Neutrophil (primary cell): Measurements from ENCODE around the gene PRR35.

Source experiments
- H3K27ac ChIP-seq: fragments of 200-600 bp; sonication (generic); 2 replicates; pipeline ENCODE4 v1.5.1; 2016; ENCODE audit warnings: mild to moderate bottlenecking, moderate library complexity
- H3K27me3 ChIP-seq: fragments of 200-600 bp; sonication (generic); 2 replicates; pipeline ENCODE4 v1.6.0; 2016; ENCODE audit warnings: mild to moderate bottlenecking
- H3K36me3 ChIP-seq: fragments of 200-600 bp; sonication (generic); 2 replicates; pipeline ENCODE4 v1.5.1; 2017
- H3K4me1 ChIP-seq, 2 experiments: fragments of 200-600 bp in 1 of 2; sonication (generic) in 1 of 2; 1 replicate in 1 of 2; 2 replicates in 1 of 2; pipeline versions ENCODE4 v1.5.1 to v1.6.1; 2013 to 2016; ENCODE audit warnings: low read depth in 1 of 2, low read length in 1 of 2, mild to moderate bottlenecking in 1 of 2, moderate library complexity in 1 of 2; ENCODE audit not compliant: control insufficient read depth in 1 of 2, insufficient read depth in 1 of 2
- H3K4me3 ChIP-seq, 2 experiments: fragments of 200-600 bp in 1 of 2; sonication (generic) in 1 of 2; 1 replicate in 1 of 2; 2 replicates in 1 of 2; pipeline ENCODE4 v1.5.1; 2013 to 2016; ENCODE audit warnings: low read depth in 1 of 2, low read length in 1 of 2, mild to moderate bottlenecking in 1 of 2, moderate library complexity in 1 of 2
- H3K9me3 ChIP-seq: fragments of 200-600 bp; sonication (generic); 2 replicates; pipeline ENCODE4 v1.5.1; 2016
- CTCF ChIP-seq: fragments of 200-600 bp; sonication (generic); IDR thresholded peaks from 2 replicates; pipeline ENCODE4 v1.5.1; 2016; ENCODE audit warnings: antibody characterized with exemption

Gene PRR35

GRCh38 chr16:590188-590814 lies 30.1 kb downstream of the PRR35 start:
- H3K4me3 ChIP-seq: peak overlapping the region; percentile 72 to 73
- H3K27me3 ChIP-seq: peaks cover 10% of the 10 kb centered on the region
- no peak for TF ChIP-seq CTCF
- peak overlapping the region; percentile 96 for H3K27ac ChIP-seq
- peaks cover 63 to 66% of the 10 kb centered on the region in 2 experiments for H3K4me1 ChIP-seq
- H3K9me3 ChIP-seq: no peaks in the 10 kb centered on the region
- no peaks in the 10 kb centered on the region for H3K36me3 ChIP-seq

GRCh38 chr16:590815-591200 lies 30.6 kb downstream of the PRR35 start:
- Histone ChIP-seq H3K4me1 (peaks cover 66 to 71% of the 10 kb centered on the region in 2 experiments), H3K4me3 (peak overlapping the region; percentile 72 to 73), H3K9me3 (no peaks in the 10 kb centered on the region), H3K27me3 (peaks cover 5% of the 10 kb centered on the region), H3K27ac (peak overlapping the region; percentile 96), H3K36me3 (no peaks in the 10 kb centered on the region)
- no peak for TF ChIP-seq CTCF

- H3K36me3 ChIP-seq: no peaks in the 10 kb centered on the region
- H3K4me1 ChIP-seq: peaks cover 71 to 75% of the 10 kb centered on the region in 2 experiments
- TF ChIP-seq CTCF: no peak
- H3K4me3 ChIP-seq: peak overlapping the region; percentile 72 to 73
- H3K27ac ChIP-seq: peak overlapping the region; percentile 96
- H3K27me3 ChIP-seq: peaks cover 1% of the 10 kb centered on the region
- no peaks in the 10 kb centered on the region for H3K9me3 ChIP-seq
Measured at GRCh38 chr16:591231-591630, 31.0 kb downstream of the PRR35 start.

GRCh38 chr16:591892-592517 lies 31.8 kb downstream of the PRR35 start:
- peak overlapping the region; percentile 58 to 62 for H3K4me3 ChIP-seq
- H3K27me3 ChIP-seq: no peaks in the 10 kb centered on the region
- no peaks in the 10 kb centered on the region for H3K36me3 ChIP-seq
- no peak for TF ChIP-seq CTCF
- no peaks in the 10 kb centered on the region for H3K9me3 ChIP-seq
- peak overlapping the region; percentile 96 for H3K27ac ChIP-seq
- peaks cover 78 to 83% of the 10 kb centered on the region in 2 experiments for H3K4me1 ChIP-seq

- no peaks in the 10 kb centered on the region for H3K36me3 ChIP-seq
- no peaks in the 10 kb centered on the region for H3K27me3 ChIP-seq
- H3K9me3 ChIP-seq: no peaks in the 10 kb centered on the region
- H3K4me1 ChIP-seq: peaks cover 77 to 79% of the 10 kb centered on the region in 2 experiments
- peak overlapping the region; percentile 96 for H3K27ac ChIP-seq
- no peak for TF ChIP-seq CTCF
- H3K4me3 ChIP-seq: peak overlapping the region; percentile 58 to 62
Measured at GRCh38 chr16:592518-593306, 32.5 kb downstream of the PRR35 start.
